SK-N-SH (cell line): ENCODE results near the gene ATE1. TPM values are rescaled to one million over a fixed set of nuclear protein-coding genes. Genes with fewer than 3 reads are reported as not detected.

Experiments
- CTCF ChIA-PET: fragments of 300-600, 350-600 bp; formaldehyde crosslinking; extraction: SDS; loops from one replicate; lab custom pipeline; 2021; lab: Yijun Ruan, JAX
- POLR2A ChIA-PET: fragments of 350-600 bp; sonication (Branson Sonifier 250); formaldehyde crosslinking; extraction: SDS; loops from one replicate; lab custom pipeline; 2020; ENCODE audit warnings: antibody characterized with exemption, inconsistent platforms; lab: Yijun Ruan, JAX
- DNase-seq: peaks from one replicate; pipeline ENCODE4 v3.0.0; 2012
- H2AFZ ChIP-seq: fragments of 200-600 bp; sonication (generic); 2 replicates; pipeline ENCODE4 v1.8.1; 2016; ENCODE audit warnings: antibody characterized with exemption, mild to moderate bottlenecking, low read depth
- H3F3A ChIP-seq: fragments of 200-600 bp; sonication (generic); replicated peaks from 2 replicates; pipeline ENCODE3; 2016; ENCODE audit warnings: antibody characterized with exemption, mild to moderate bottlenecking; ENCODE audit not compliant: insufficient read depth
- H3K27ac ChIP-seq, 2 experiments: fragments of 200-500 bp in 1 of 2; fragments of 200-600 bp in 1 of 2; sonication (Bioruptor generic) in 1 of 2; sonication (generic), shearing (Covaris generic) in 1 of 2; 2 replicates each; pipeline versions ENCODE4 v1.5.1 to v1.6.1; 2014 to 2016; ENCODE audit warnings: low read depth in 2 of 2, inconsistent platforms in 1 of 2, low read length in 1 of 2, mild to moderate bottlenecking in 1 of 2, mixed read lengths in 1 of 2
- H3K27me3 ChIP-seq: fragments of 200-600 bp; sonication (generic), shearing (Covaris generic); 2 replicates; pipeline ENCODE4 v1.6.1; 2016; ENCODE audit warnings: mixed run types; ENCODE audit not compliant: insufficient read depth
- H3K36me3 ChIP-seq, 2 experiments: fragments of 200-500 bp in 1 of 2; fragments of 200-600 bp in 1 of 2; sonication (Bioruptor generic) in 1 of 2; sonication (generic) in 1 of 2; replicated peaks in 1 of 2; 2 replicates each; pipeline versions ENCODE3 to v1.5.1; 2014 to 2016; ENCODE audit warnings: low read length in 1 of 2, mild to moderate bottlenecking in 1 of 2; ENCODE audit not compliant: insufficient read depth in 2 of 2, control insufficient read depth in 1 of 2
- H3K4me1 ChIP-seq, 2 experiments: fragments of 200-500 bp in 1 of 2; fragments of 200-600 bp in 1 of 2; sonication (Bioruptor generic) in 1 of 2; sonication (generic), shearing (Covaris generic) in 1 of 2; 2 replicates each; pipeline versions ENCODE4 v1.5.1 to v1.6.1; 2014 to 2016; ENCODE audit warnings: low read depth in 1 of 2, low read length in 1 of 2, mixed run types in 1 of 2; ENCODE audit not compliant: insufficient read depth in 2 of 2, control insufficient read depth in 1 of 2
- H3K4me2 ChIP-seq: fragments of 200-600 bp; sonication (generic), shearing (Covaris generic); 2 replicates; pipeline ENCODE4 v1.6.1; 2017; ENCODE audit warnings: mixed run types
- H3K4me3 ChIP-seq, 2 experiments: fragments of 200-500 bp in 1 of 2; fragments of 200-600 bp in 1 of 2; sonication (Bioruptor generic) in 1 of 2; sonication (generic), shearing (Covaris generic) in 1 of 2; 2 replicates each; pipeline versions ENCODE4 v1.5.1 to v1.8.1; 2014 to 2016; ENCODE audit warnings: low read depth in 2 of 2, inconsistent platforms in 1 of 2, low read length in 1 of 2, mild to moderate bottlenecking in 1 of 2, mixed read lengths in 1 of 2, moderate library complexity in 1 of 2
- H3K79me2 ChIP-seq: fragments of 200-600 bp; sonication (generic); 2 replicates; pipeline ENCODE4 v1.8.1; 2017; ENCODE audit warnings: mild to moderate bottlenecking; ENCODE audit not compliant: insufficient read depth
- H3K9ac ChIP-seq: fragments of 200-600 bp; sonication (generic); 2 replicates; pipeline ENCODE4 v1.6.1; 2017; ENCODE audit warnings: mixed run types
- H3K9me2 ChIP-seq: fragments of 200-600 bp; sonication (generic); 2 replicates; pipeline ENCODE4 v1.6.1; 2017; ENCODE audit warnings: mixed run types
- H3K9me3 ChIP-seq: fragments of 200-600 bp; sonication (generic); 2 replicates; pipeline ENCODE4 v1.6.1; 2017; ENCODE audit warnings: mixed run types, mild to moderate bottlenecking, moderate library complexity
- H4K20me1 ChIP-seq: fragments of 200-600 bp; sonication (generic); 2 replicates; pipeline ENCODE4 v1.6.1; 2017; ENCODE audit warnings: mild to moderate bottlenecking, mixed run types; ENCODE audit not compliant: insufficient read depth
- CHD2 ChIP-seq: fragments of 150-350 bp; IDR thresholded peaks from 2 replicates; pipeline ENCODE4 v1.6.1; 2018; ENCODE audit warnings: low read length; ENCODE audit not compliant: partially characterized antibody
- ELF1 ChIP-seq: IDR thresholded peaks from 2 replicates; pipeline ENCODE4 v1.4.0; 2012
- EP300 ChIP-seq, 2 experiments: IDR thresholded peaks; 2 replicates each; pipeline versions ENCODE4 v1.4.0 to v1.6.1; 2012; ENCODE audit warnings: borderline replicate concordance in 1 of 2, low read depth in 1 of 2, low read length in 1 of 2
- GATA2 ChIP-seq: sonication (generic); formaldehyde crosslinking; IDR thresholded peaks from 2 replicates; pipeline ENCODE4 v1.5.0; 2020; ENCODE audit warnings: mild to moderate bottlenecking, missing genetic modification reagents
- MXI1 ChIP-seq: IDR thresholded peaks from 2 replicates; pipeline ENCODE4 v1.6.1; 2012; ENCODE audit warnings: mild to moderate bottlenecking, low read depth, low read length, improper control_type of control experiment
- NFIC ChIP-seq: IDR thresholded peaks from 2 replicates; pipeline ENCODE4 v1.4.0; 2012; ENCODE audit warnings: borderline replicate concordance
- NRF1 ChIP-seq: IDR thresholded peaks from 2 replicates; pipeline ENCODE4 v1.6.1; 2012; ENCODE audit warnings: low read depth, mild to moderate bottlenecking, low read length
- RCOR1 ChIP-seq: fragments of 150-350 bp; IDR thresholded peaks from 2 replicates; pipeline ENCODE4 v1.6.1; 2017; ENCODE audit warnings: antibody characterized with exemption, low read length
- SMC3 ChIP-seq: IDR thresholded peaks from 2 replicates; pipeline ENCODE4 v1.6.1; 2012; ENCODE audit warnings: low read depth, low read length, improper control_type of control experiment
- TEAD4 ChIP-seq: IDR thresholded peaks from 2 replicates; pipeline ENCODE4 v1.4.0; 2012; ENCODE audit warnings: mild to moderate bottlenecking, borderline replicate concordance; ENCODE audit not compliant: insufficient read depth
- YY1 ChIP-seq: IDR thresholded peaks from 2 replicates; pipeline ENCODE4 v1.4.0; 2012; ENCODE audit warnings: low read depth, mild to moderate bottlenecking
- WGBS: methylation state at CpG from one replicate; pipeline ENCODE4 v1.1.6; 2017; ENCODE audit warnings: low lambda C conversion rate; 5-methylcytosine and 5-hydroxymethylcytosine counted together
- polyA plus RNA-seq, 3 experiments: library from polyadenylated mRNA; depleted of rRNA; stranded (reverse); fragments of >200 nt; gene quantifications; 2 replicates each; pipeline ENCODE4 v1.2.3, GENCODE V29; 2012
- TF ChIP-seq, protein P1 (sequence below): fragments of 200-600 bp; sonication (generic); IDR thresholded peaks from 2 replicates; pipeline ENCODE4 v1.6.1; 2017; ENCODE audit warnings: antibody characterized with exemption, mild to moderate bottlenecking, moderate library complexity
- TF ChIP-seq, protein P2 (sequence below): fragments of 150-350 bp; IDR thresholded peaks from 2 replicates; pipeline ENCODE4 v1.6.1; 2016; ENCODE audit warnings: mild to moderate bottlenecking, low read depth, low read length

The ATE1 gene
- polyA plus RNA-seq, 1 of the 3 experiments (the other 2 are of a cell fraction) = 6.3 TPM

DNA sequence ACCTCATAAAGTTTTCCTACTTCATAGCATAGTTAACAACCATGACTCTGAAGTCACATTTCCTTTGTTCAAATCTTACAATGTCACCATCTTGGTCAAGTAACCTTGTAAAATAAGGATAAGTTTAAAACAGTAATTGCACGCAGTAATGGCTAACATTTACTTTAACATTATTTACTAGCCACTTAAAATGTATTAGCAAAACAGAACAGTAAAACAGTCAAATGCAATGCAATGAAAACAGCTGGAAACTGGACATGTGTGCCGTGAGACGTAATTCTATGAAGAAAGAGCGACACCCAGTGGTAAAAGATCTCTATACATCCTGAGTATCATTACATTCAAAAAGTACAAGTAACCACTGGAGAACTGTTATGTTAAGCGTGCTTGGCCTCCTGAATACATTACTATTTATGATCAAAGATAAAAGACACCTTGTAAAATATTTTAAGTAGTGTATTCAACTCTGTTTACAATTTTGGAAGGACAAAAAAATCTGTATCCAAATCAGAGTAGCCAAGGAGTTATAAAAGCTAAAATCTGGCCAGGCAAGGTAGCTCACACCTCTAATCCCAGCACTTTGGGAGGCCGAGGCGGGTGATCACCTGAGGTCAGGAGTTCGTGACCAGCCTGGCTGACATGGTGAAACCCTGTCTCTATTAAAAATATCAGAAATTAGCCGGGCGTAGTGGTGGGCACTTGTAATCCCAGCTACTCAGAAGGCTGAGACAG, 27.2 kb downstream of the ATE1 start (continued):
- TF ChIP-seq EP300 (IDR thresholded peaks at IDR 0.05; ENCODE audit: borderline replicate concordance in 1 of 2, low read depth in 1 of 2, low read length in 1 of 2) = no peak
- TF ChIP-seq NFIC = no peak
- TF ChIP-seq YY1 = no peak
- TF ChIP-seq, protein P1, sequence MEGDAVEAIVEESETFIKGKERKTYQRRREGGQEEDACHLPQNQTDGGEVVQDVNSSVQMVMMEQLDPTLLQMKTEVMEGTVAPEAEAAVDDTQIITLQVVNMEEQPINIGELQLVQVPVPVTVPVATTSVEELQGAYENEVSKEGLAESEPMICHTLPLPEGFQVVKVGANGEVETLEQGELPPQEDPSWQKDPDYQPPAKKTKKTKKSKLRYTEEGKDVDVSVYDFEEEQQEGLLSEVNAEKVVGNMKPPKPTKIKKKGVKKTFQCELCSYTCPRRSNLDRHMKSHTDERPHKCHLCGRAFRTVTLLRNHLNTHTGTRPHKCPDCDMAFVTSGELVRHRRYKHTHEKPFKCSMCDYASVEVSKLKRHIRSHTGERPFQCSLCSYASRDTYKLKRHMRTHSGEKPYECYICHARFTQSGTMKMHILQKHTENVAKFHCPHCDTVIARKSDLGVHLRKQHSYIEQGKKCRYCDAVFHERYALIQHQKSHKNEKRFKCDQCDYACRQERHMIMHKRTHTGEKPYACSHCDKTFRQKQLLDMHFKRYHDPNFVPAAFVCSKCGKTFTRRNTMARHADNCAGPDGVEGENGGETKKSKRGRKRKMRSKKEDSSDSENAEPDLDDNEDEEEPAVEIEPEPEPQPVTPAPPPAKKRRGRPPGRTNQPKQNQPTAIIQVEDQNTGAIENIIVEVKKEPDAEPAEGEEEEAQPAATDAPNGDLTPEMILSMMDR = peak; percentile 87
- no peak for TF ChIP-seq MXI1

- no peak overlapping the region for H3K9ac ChIP-seq
- 87% methylated on average over 4 of the region's 4 CpGs for WGBS
- DNase-seq = no peak
- no peaks in the 10 kb centered on the region for H3K9me3 ChIP-seq
- H4K20me1 ChIP-seq = no peaks in the 10 kb centered on the region
- no peaks in the 10 kb centered on the region for H3K79me2 ChIP-seq
- H3K27ac ChIP-seq = no peak overlapping the region
- H3K4me2 ChIP-seq = no peak overlapping the region
- TF ChIP-seq RCOR1 = no peak
- TF ChIP-seq MXI1 = no peak
- TF ChIP-seq, protein P1 = no peak
- no peak for TF ChIP-seq ELF1
- TF ChIP-seq, protein P2, sequence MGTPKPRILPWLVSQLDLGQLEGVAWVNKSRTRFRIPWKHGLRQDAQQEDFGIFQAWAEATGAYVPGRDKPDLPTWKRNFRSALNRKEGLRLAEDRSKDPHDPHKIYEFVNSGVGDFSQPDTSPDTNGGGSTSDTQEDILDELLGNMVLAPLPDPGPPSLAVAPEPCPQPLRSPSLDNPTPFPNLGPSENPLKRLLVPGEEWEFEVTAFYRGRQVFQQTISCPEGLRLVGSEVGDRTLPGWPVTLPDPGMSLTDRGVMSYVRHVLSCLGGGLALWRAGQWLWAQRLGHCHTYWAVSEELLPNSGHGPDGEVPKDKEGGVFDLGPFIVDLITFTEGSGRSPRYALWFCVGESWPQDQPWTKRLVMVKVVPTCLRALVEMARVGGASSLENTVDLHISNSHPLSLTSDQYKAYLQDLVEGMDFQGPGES = no peak
- TF ChIP-seq SMC3 = no peak
- TF ChIP-seq TEAD4 = no peak
- no peak for TF ChIP-seq NRF1
- no peak for TF ChIP-seq EP300 (IDR thresholded peaks at IDR 0.05; ENCODE audit: borderline replicate concordance in 1 of 2, low read depth in 1 of 2, low read length in 1 of 2)
- no peak for TF ChIP-seq CHD2
- TF ChIP-seq GATA2 (CRISPR knock-in tag) = no peak
- no peaks in the 10 kb centered on the region for H3K9me2 ChIP-seq
- no peaks in the 10 kb centered on the region; a peak in 2 of 4 replicates for H3K4me1 ChIP-seq
- H2AFZ ChIP-seq = no peak overlapping the region
- peaks cover 9% of the 10 kb centered on the region for H3F3A ChIP-seq
- H3K36me3 ChIP-seq = peaks cover 28 to 30% of the 10 kb centered on the region in 2 experiments
- CTCF ChIA-PET = interaction anchor here (0.7 to 6.5 kb wide), 14 partner anchors 10 to 957 kb away, joined by 3 to 80 read pairs (median 11); partner anchors contain the start of gene ATE1
- H3K4me3 ChIP-seq = no peak overlapping the region
- POLR2A ChIA-PET = no interaction called here
- no peaks in the 10 kb centered on the region for H3K27me3 ChIP-seq
Observed at GRCh38 chr10:121899727-121900126, 28.1 kb downstream of the ATE1 start.
